Measurements from ENCODE around the gene STUM.
A peak's percentile ranks its signal among the peaks of the same experiment; 100 is the strongest.

The STUM gene

GRCh38 chr1:226607268-226607660, 58.7 kb downstream of the STUM start:
- Histone ChIP-seq H3K27ac (no peak overlapping the region), H3K4me3 (no peak overlapping the region), H3K4me1 (peaks cover 0 to 39% (median 29%) of the 10 kb centered on the region in 4 donors), H3K27me3 (peaks cover 0 to 2% of the 10 kb centered on the region in 2 donors), H3K9me3 (no peaks in the 10 kb centered on the region), H3K36me3 (no peaks in the 10 kb centered on the region)
- no peak for DNase-seq
- TF ChIP-seq, protein P1, sequence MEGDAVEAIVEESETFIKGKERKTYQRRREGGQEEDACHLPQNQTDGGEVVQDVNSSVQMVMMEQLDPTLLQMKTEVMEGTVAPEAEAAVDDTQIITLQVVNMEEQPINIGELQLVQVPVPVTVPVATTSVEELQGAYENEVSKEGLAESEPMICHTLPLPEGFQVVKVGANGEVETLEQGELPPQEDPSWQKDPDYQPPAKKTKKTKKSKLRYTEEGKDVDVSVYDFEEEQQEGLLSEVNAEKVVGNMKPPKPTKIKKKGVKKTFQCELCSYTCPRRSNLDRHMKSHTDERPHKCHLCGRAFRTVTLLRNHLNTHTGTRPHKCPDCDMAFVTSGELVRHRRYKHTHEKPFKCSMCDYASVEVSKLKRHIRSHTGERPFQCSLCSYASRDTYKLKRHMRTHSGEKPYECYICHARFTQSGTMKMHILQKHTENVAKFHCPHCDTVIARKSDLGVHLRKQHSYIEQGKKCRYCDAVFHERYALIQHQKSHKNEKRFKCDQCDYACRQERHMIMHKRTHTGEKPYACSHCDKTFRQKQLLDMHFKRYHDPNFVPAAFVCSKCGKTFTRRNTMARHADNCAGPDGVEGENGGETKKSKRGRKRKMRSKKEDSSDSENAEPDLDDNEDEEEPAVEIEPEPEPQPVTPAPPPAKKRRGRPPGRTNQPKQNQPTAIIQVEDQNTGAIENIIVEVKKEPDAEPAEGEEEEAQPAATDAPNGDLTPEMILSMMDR (IDR thresholded peaks at IDR 0.05): no peak
- intact Hi-C loops (cut with DNase I; ENCODE audit: low total_unique reads): loop anchor here (10.0 kb wide), 1 partner anchor 192 kb away; no protein-coding TSS in a partner anchor

- no peak overlapping the region for H3K4me3 ChIP-seq
- no peak for DNase-seq
- H3K27me3 ChIP-seq: peaks cover 0 to 2% of the 10 kb centered on the region in 2 donors
- intact Hi-C loops (cut with DNase I; ENCODE audit: low total_unique reads): loop anchor here (10.0 kb wide), 1 partner anchor 193 kb away; no protein-coding TSS in a partner anchor
- H3K4me1 ChIP-seq: peaks cover 0 to 33% (median 24%) of the 10 kb centered on the region in 4 donors
- H3K36me3 ChIP-seq: no peaks in the 10 kb centered on the region
- H3K27ac ChIP-seq: no peak overlapping the region
- no peaks in the 10 kb centered on the region for H3K9me3 ChIP-seq
- TF ChIP-seq, protein P1 (IDR thresholded peaks at IDR 0.05): no peak
Observed at GRCh38 chr1:226607821-226608220, 59.3 kb downstream of the STUM start.

DNA sequence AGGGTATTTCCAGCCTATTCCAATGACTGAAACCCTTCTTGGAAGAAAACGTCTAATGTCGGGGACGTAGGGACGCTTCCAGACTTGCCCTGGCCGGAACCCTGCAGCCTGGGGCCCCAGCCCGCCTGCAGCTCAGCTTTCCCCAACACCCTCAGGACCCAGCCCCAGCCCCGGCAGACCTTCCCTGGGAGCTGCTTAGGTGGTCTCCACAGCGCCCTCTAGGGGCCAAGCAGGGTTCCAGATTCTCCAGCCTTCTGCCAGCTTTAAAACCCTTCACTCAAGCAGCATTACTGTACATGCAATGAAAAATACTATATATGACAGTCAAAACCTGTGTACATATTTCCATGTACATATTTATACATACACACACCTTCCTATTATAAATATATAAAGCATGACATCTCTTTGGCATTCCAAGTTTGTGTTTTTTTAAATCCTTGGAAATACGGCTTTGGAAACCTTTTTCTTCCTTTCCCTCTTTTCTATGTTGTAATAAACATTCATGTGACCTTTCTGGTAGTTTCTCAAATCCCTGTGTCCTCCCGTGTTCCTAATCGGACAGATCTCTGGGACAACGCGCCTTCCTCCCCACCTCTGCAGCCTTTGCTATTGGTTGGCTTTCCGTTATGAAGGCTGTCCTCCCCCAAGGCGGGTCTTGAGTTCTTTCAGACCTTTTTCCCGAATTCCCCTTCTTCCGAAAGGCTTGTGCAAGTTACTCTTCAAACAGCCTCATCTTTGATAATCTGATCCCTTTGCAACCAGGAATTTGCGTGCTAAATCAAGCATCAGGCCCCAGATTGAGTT, 60.3 kb downstream of the STUM start:
- peak; percentile 66 to 71 for DNase-seq
- Histone ChIP-seq H3K9me3 (no peaks in the 10 kb centered on the region), H3K4me3 (no peak overlapping the region), H3K27me3 (peaks cover 0 to 2% of the 10 kb centered on the region in 2 donors), H3K27ac (no peak overlapping the region), H3K4me1 (peaks cover 0 to 23% (median 14%) of the 10 kb centered on the region in 4 donors), H3K36me3 (no peaks in the 10 kb centered on the region)
- intact Hi-C loops (cut with DNase I; ENCODE audit: low total_unique reads): loop anchor here (10.0 kb wide), 1 partner anchor 194 kb away; no protein-coding TSS in a partner anchor
- TF ChIP-seq, protein P1 (IDR thresholded peaks at IDR 0.05): peak; percentile 65 to 87

- intact Hi-C loops (cut with DNase I; ENCODE audit: low total_unique reads): loop anchor here (10.0 kb wide), 1 partner anchor 195 kb away; no protein-coding TSS in a partner anchor
- DNase-seq: peak in 1 of 2 donors; percentile 16
- no peaks in the 10 kb centered on the region for H3K36me3 ChIP-seq
Observed at GRCh38 chr1:226609836-226610455, 61.4 kb downstream of the STUM start.

GRCh38 chr1:226610671-226611070, 62.1 kb downstream of the STUM start:
- Histone ChIP-seq H3K4me1 (peaks cover 0 to 6% (median 0%) of the 10 kb centered on the region in 4 donors), H3K27me3 (peaks cover 0 to 2% of the 10 kb centered on the region in 2 donors), H3K4me3 (no peak overlapping the region), H3K36me3 (no peaks in the 10 kb centered on the region), H3K9me3 (no peaks in the 10 kb centered on the region), H3K27ac (no peak overlapping the region)
- intact Hi-C loops (cut with DNase I; ENCODE audit: low total_unique reads): no loop called here
- peak in 1 of 2 donors; percentile 13 for DNase-seq
- TF ChIP-seq, protein P1 (IDR thresholded peaks at IDR 0.05): no peak

More at GRCh38 chr1:226609836-226610455, 61.4 kb downstream of the STUM start:
- Histone ChIP-seq H3K4me3 (no peak overlapping the region), H3K27ac (no peak overlapping the region), H3K27me3 (peaks cover 0 to 2% of the 10 kb centered on the region in 2 donors), H3K4me1 (peaks cover 0 to 12% (median 3%) of the 10 kb centered on the region in 4 donors), H3K9me3 (no peaks in the 10 kb centered on the region)
- TF ChIP-seq, protein P1 (IDR thresholded peaks at IDR 0.05): no peak

All from tibial artery (tissue), 4 donors.